Retinal pigment epithelial cell (primary cell): ENCODE measurements around the gene DCBLD1.

ENCODE experiments used
- DNase-seq: peaks from one replicate; pipeline ENCODE4 v3.0.0-alpha.2; 2010; ENCODE audit warnings: low read depth
- H3K4me3 ChIP-seq: 2 replicates; pipeline ENCODE4 v1.5.1; 2011; ENCODE audit warnings: mild to moderate bottlenecking, low read length, control low read depth, moderate library complexity
- TF ChIP-seq, protein P1 (sequence below): conservative IDR thresholded peaks from 2 replicates; pipeline ENCODE4 v1.5.1; 2011; ENCODE audit warnings: low read depth, low read length, control low read depth, inconsistent platforms

DCBLD1 gene

DNA sequence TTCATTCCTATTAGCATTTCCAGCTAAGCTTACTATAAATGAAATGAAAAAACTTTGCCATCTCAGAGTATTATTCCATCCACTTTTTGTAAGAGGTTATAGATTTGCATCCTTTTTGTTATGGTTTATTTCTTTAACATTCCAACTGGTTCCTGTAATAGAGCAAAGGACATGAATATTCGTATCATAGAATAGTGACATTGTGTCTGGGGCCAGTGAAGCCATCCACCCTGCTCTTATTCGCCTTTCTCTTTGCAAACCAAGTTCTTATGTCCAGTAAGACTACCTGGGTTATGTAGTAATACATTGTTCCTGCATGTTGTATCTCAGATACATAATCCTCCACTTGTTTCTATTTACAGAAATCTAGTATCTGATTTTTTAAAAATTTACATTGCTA, 43.1 kb downstream of the DCBLD1 start:
- DNase-seq, result no peak
- no peak overlapping the region for H3K4me3 ChIP-seq
- TF ChIP-seq, protein P1, sequence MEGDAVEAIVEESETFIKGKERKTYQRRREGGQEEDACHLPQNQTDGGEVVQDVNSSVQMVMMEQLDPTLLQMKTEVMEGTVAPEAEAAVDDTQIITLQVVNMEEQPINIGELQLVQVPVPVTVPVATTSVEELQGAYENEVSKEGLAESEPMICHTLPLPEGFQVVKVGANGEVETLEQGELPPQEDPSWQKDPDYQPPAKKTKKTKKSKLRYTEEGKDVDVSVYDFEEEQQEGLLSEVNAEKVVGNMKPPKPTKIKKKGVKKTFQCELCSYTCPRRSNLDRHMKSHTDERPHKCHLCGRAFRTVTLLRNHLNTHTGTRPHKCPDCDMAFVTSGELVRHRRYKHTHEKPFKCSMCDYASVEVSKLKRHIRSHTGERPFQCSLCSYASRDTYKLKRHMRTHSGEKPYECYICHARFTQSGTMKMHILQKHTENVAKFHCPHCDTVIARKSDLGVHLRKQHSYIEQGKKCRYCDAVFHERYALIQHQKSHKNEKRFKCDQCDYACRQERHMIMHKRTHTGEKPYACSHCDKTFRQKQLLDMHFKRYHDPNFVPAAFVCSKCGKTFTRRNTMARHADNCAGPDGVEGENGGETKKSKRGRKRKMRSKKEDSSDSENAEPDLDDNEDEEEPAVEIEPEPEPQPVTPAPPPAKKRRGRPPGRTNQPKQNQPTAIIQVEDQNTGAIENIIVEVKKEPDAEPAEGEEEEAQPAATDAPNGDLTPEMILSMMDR, result no peak

DNA sequence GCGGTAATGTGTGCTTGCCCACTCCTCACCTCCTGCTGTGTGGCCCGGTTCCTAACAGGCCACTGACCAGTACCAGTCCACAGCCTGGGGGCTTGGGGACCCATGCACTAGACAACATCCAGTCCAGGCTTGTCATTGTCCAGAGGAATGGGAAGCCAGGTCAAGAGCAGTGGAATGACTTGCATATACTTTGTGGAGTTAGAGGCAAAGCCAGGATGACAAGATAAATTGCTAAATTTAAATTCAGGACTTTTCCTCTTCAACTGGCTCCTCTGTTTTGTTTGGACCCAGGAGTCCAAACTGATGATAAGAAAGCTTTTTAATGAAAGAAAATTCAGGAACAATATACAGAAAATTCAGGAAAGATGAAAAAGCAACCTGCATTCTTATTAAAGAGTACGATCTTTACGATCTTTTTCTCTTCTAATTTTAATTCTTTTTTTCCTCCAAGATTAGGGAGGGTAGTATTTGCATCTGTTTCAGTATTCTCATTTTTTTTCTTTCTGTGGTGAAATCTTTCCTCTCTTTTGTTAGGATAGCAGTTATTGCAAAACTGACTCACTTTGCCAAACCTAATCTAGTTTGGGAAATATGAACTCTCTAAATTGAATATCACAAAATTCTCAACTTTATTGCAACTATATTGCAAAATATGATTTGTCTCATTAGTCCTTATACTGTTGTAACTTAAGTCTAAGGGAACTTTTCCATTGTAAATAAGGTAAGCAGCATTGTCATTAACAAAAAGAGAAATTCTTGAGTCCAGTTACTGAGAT, 48.2 kb downstream of the DCBLD1 start:
- no peak overlapping the region for H3K4me3 ChIP-seq
- no peak for DNase-seq
- TF ChIP-seq, protein P1, result no peak

DNA sequence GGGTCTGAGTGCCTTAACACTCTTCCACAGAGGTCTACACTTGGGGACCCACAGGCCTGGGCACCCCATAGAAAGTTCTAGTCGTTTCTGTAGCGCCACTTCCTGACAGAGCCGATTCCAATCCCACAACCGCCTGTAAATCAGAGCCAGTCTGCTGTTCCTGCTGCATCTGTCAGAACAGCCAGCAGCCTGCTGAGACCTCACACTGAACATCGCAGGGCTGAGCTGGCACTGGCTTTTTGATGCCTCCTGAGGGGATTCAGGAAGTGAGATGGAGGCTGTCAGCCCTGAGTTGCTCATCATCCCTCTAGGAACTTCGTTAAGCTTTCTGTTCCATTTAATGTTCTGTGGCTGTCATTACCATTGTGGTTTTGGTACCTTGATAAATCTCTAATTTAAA, 48.9 kb downstream of the DCBLD1 start:
- no peak for DNase-seq
- TF ChIP-seq, protein P1, result no peak
- no peak overlapping the region for H3K4me3 ChIP-seq

DNA sequence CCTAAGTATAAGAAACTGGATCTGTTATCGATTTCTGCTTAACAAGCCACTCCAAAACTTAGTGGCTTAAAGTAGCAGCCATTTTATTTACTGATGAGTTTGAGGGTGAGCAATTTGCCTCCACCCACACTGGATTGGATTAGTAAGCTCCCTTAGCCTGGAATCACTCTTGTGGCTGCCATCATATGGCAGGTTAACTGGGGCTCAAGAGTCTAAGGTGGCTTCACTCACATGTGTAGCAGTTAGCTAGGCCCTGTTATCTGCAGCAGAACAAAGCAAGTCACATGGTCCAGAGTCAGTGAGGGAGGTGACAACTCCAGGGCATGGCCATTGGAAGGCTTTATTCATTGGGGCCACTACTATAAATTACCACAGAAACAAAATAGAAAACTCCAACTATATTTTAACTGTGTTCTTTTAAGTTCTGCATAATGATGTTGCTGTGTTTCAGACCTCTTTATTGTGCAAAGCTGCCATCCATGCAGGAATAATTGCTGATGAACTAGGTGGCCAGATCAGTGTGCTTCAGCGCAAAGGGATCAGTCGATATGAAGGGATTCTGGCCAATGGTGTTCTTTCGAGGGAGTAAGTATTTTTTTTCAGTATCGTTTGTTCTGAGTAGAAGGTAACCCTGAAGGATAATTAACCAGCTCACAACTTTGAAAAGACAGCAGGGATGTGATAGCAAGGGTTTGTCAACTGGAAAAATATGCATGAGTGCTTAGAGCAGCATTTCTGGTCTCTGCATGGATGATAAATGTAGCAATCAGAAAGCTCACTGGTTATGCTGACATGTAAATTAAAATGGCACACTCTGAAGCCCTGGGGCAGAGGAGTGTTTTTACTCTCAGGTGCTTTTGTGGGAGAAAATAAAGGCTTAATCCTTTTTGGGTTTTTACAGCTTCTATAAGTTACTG, 49.6 kb downstream of the DCBLD1 start:
- TF ChIP-seq, protein P1, result no peak
- DNase-seq, result no peak
- H3K4me3 ChIP-seq, result no peak overlapping the region

DNA sequence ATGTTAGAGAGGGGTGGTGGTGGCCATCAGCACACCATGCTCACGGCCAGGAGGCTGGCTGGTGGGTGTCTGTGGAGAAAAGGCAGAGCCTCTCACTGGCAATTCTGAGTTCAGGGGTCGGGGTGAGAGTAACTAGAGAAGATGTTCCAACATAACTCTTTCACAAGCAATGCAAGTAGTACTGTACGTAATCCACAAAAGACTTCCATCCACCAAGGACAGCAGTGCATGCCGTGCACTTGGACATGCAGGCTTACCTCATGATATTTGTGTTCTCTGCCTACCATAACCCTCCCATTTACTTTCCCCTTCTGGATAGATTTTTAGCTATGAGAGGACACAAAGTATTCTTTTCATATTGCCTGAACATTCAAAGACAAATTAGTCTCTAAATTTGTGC, 51.3 kb downstream of the DCBLD1 start:
- DNase-seq, result no peak
- TF ChIP-seq, protein P1, result no peak
- no peak overlapping the region for H3K4me3 ChIP-seq

DNA sequence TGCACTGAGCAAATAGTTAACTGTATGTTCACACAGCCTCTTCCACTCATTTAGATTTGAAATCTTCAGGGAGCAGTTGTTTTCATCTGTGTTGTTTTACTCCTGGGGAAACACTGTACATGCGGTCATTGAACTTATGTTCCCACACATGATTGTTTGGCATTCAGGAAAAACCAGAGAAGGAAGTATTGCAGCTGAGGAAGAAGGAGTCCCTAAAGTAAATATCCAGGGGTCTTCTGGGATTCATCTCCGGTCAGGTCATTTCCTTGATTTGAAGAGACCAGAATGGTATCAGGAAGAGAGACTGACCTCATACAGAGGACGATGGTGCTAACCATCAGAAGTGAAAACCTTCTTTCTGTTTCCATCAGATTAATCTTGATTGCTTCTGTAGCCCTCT, 52.5 kb downstream of the DCBLD1 start:
- no peak for DNase-seq
- H3K4me3 ChIP-seq, result no peak overlapping the region
- TF ChIP-seq, protein P1, result no peak
